ENCODE measurements around the gene CABP7. TPM values are rescaled to one million over a fixed set of nuclear protein-coding genes. Genes with fewer than 3 reads are reported as not detected.

The CABP7 gene
- total RNA-seq, 1 donor from 2014 or later, result not detected

GRCh38 chr22:29690476-29690875 is 29.3 kb upstream of the CABP7 start:
- no peaks in the 10 kb centered on the region for H3K9me3 ChIP-seq
- peaks cover 0 to 14% of the 10 kb centered on the region in 2 donors for H3K36me3 ChIP-seq
- no peak for DNase-seq (ENCODE audit: extremely low spot score in 2 of 2)
- intact Hi-C loops (cut with DNase I), result no loop called here
- TF ChIP-seq, protein P1, sequence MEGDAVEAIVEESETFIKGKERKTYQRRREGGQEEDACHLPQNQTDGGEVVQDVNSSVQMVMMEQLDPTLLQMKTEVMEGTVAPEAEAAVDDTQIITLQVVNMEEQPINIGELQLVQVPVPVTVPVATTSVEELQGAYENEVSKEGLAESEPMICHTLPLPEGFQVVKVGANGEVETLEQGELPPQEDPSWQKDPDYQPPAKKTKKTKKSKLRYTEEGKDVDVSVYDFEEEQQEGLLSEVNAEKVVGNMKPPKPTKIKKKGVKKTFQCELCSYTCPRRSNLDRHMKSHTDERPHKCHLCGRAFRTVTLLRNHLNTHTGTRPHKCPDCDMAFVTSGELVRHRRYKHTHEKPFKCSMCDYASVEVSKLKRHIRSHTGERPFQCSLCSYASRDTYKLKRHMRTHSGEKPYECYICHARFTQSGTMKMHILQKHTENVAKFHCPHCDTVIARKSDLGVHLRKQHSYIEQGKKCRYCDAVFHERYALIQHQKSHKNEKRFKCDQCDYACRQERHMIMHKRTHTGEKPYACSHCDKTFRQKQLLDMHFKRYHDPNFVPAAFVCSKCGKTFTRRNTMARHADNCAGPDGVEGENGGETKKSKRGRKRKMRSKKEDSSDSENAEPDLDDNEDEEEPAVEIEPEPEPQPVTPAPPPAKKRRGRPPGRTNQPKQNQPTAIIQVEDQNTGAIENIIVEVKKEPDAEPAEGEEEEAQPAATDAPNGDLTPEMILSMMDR (IDR thresholded peaks at IDR 0.05), result no peak
- TF ChIP-seq POLR2A (IDR thresholded peaks at IDR 0.05) (no peak), POLR2AphosphoS5 (IDR thresholded peaks at IDR 0.05; ENCODE audit: insufficient read depth in 1 of 2, low read depth in 1 of 2) (no peak)
- no peak overlapping the region for H3K4me3 ChIP-seq
- H3K27me3 ChIP-seq, result no peaks in the 10 kb centered on the region
- H3K27ac ChIP-seq, result no peak overlapping the region
- peaks cover 36% of the 10 kb centered on the region for H3K4me1 ChIP-seq

DNA sequence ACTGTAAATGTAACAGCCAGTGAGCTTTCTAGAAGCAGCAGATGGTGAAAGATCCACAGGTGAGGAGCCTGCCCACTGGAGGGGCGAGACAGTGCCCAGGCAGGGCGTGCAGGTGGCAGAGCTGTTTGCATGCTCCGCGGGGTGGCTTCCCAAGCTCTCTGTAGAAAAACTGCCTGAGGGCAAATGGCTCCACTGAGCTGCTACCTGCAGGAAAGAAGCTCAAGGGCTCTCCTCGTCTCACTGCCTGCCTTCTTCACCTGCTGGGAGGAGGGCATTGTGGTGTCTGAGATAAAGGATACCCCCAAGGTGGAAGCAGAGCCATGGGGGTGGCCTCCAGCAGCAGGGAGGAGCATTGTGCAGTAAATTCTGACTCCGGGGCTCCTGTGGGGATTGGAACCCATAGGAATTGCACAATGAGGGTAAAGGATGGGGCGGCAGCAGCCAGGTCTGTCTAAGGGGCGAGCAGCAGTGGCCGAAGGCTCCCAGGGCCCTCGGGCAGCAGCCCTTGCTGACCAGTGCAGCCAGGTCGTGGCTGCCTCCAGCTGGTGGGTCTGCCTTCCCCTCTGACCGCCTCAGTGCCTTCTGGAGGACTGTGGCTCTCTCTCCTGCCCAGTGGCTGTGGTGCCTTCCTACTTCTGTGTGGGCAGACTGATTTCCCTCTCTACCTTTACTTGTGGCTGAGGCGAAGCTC is 28.0 kb upstream of the CABP7 start:
- TF ChIP-seq, protein P1 (IDR thresholded peaks at IDR 0.05), result no peak
- TF ChIP-seq POLR2AphosphoS5 (IDR thresholded peaks at IDR 0.05; ENCODE audit: insufficient read depth in 1 of 2, low read depth in 1 of 2), result no peak
- TF ChIP-seq POLR2A (IDR thresholded peaks at IDR 0.05), result no peak
- H3K4me1 ChIP-seq, result peaks cover 37% of the 10 kb centered on the region
- intact Hi-C loops (cut with DNase I), result no loop called here
- DNase-seq (ENCODE audit: extremely low spot score in 2 of 2), result no peak
- H3K9me3 ChIP-seq, result no peaks in the 10 kb centered on the region
- H3K36me3 ChIP-seq, result peaks cover 0 to 13% of the 10 kb centered on the region in 2 donors
- no peak overlapping the region for H3K27ac ChIP-seq
- no peak overlapping the region for H3K4me3 ChIP-seq
- no peaks in the 10 kb centered on the region for H3K27me3 ChIP-seq

GRCh38 chr22:29692327-29692640 is 27.5 kb upstream of the CABP7 start:
- Histone ChIP-seq H3K9me3 (no peaks in the 10 kb centered on the region), H3K36me3 (peaks cover 0 to 8% of the 10 kb centered on the region in 2 donors), H3K27me3 (no peaks in the 10 kb centered on the region), H3K27ac (no peak overlapping the region), H3K4me3 (no peak overlapping the region), H3K4me1 (peaks cover 37% of the 10 kb centered on the region)
- intact Hi-C loops (cut with DNase I), result no loop called here
- no peak for DNase-seq (ENCODE audit: extremely low spot score in 2 of 2)
- TF ChIP-seq POLR2A (IDR thresholded peaks at IDR 0.05) (no peak), POLR2AphosphoS5 (IDR thresholded peaks at IDR 0.05; ENCODE audit: insufficient read depth in 1 of 2, low read depth in 1 of 2) (no peak)
- TF ChIP-seq, protein P1 (IDR thresholded peaks at IDR 0.05), result no peak

- no peak for DNase-seq (ENCODE audit: extremely low spot score in 2 of 2)
- Histone ChIP-seq H3K27ac (no peak overlapping the region), H3K27me3 (no peaks in the 10 kb centered on the region), H3K4me3 (no peak overlapping the region), H3K4me1 (peaks cover 42% of the 10 kb centered on the region), H3K9me3 (no peaks in the 10 kb centered on the region), H3K36me3 (peaks cover 0 to 4% of the 10 kb centered on the region in 2 donors)
- TF ChIP-seq, protein P1 (IDR thresholded peaks at IDR 0.05), result no peak
- TF ChIP-seq POLR2A (IDR thresholded peaks at IDR 0.05), result no peak
- TF ChIP-seq POLR2AphosphoS5 (IDR thresholded peaks at IDR 0.05; ENCODE audit: insufficient read depth in 1 of 2, low read depth in 1 of 2), result no peak
- intact Hi-C loops (cut with DNase I), result no loop called here
These were observed 26.6 kb upstream of the CABP7 start for GRCh38 chr22:29693161-29693560.

DNA sequence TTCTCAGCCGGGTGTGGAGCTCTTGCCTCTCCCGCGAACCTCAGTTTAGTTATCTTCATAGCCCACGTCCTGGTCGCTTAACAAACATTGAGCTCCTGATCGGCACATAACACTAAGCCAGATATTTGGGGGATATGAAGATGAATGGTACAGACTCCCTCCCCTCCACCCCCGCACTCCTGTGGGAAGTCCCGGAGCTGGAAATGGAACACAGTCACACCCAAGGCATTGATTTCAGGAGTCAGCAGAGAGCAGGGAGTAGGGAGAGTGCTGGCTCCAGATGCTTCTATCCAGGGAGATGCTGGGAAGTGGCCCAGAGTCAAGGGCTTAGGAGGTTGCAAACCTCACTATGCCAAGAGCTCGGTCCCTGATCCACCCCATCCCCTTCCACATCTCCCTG is 26.1 kb upstream of the CABP7 start:
- intact Hi-C loops (cut with DNase I), result no loop called here
- H3K4me3 ChIP-seq, result no peak overlapping the region
- no peaks in the 10 kb centered on the region for H3K27me3 ChIP-seq
- no peak for DNase-seq (ENCODE audit: extremely low spot score in 2 of 2)
- H3K4me1 ChIP-seq, result peaks cover 44% of the 10 kb centered on the region
- no peaks in the 10 kb centered on the region for H3K9me3 ChIP-seq
- TF ChIP-seq POLR2A (IDR thresholded peaks at IDR 0.05), result no peak
- TF ChIP-seq, protein P1 (IDR thresholded peaks at IDR 0.05), result no peak
- no peak for TF ChIP-seq POLR2AphosphoS5 (IDR thresholded peaks at IDR 0.05; ENCODE audit: insufficient read depth in 1 of 2, low read depth in 1 of 2)
- H3K36me3 ChIP-seq, result peaks cover 0 to 4% of the 10 kb centered on the region in 2 donors
- H3K27ac ChIP-seq, result no peak overlapping the region

Measured in vagina (tissue), 2 donors.